WTC11 (cell line): ENCODE results near the gene SHTN1. TPM values are rescaled to one million over a fixed set of nuclear protein-coding genes. Genes with fewer than 3 reads are reported as not detected.

Experiments used
- ATAC-seq: fragments of 200-7000 bp; cut with Tn5 transposase; 2 replicates; pipeline ENCODE4 v1.10.0; 2021; ENCODE audit warnings: mild to moderate bottlenecking, moderate library complexity
- CTCF ChIA-PET: fragments of 300-600 bp; sonication (Branson Sonifier 250); formaldehyde crosslinking; loops from one replicate; lab custom pipeline; 2021; ENCODE audit warnings: antibody characterized with exemption; lab: Charles Lee
- POLR2A ChIA-PET: fragments of 350-600 bp; sonication (Branson Sonifier 250); formaldehyde crosslinking; loops from one replicate; lab custom pipeline; 2021; ENCODE audit warnings: antibody characterized with exemption; lab: Charles Lee
- DNase-seq: peaks from one replicate; pipeline ENCODE4 v3.0.0; 2021; ENCODE audit warnings: low spot score
- H3K27ac Mint-ChIP-seq: 2 replicates; pipeline ENCODE4 v1.8.0; 2021; ENCODE audit warnings: mixed read lengths
- H3K27me3 Mint-ChIP-seq: 2 replicates; pipeline ENCODE4 v1.8.0; 2021; ENCODE audit warnings: low read depth, mild to moderate bottlenecking, moderate library complexity, mixed read lengths
- H3K36me3 Mint-ChIP-seq: 2 replicates; pipeline ENCODE4 v1.8.0; 2021; ENCODE audit warnings: mixed read lengths
- H3K4me1 Mint-ChIP-seq: 2 replicates; pipeline ENCODE4 v1.8.0; 2022; ENCODE audit warnings: mixed read lengths
- H3K4me3 Mint-ChIP-seq: 2 replicates; pipeline ENCODE4 v1.8.0; 2021; ENCODE audit warnings: mild to moderate bottlenecking, moderate library complexity, mixed read lengths
- H3K9me3 Mint-ChIP-seq: 2 replicates; pipeline ENCODE4 v1.8.0; 2021; ENCODE audit warnings: mixed read lengths
- AFF4 ChIP-seq: sonication (generic); formaldehyde crosslinking; IDR thresholded peaks from 2 replicates; pipeline ENCODE4 v1.8.1; 2023; ENCODE audit warnings: mild to moderate bottlenecking, missing genetic modification reagents, borderline replicate concordance
- ARID4B ChIP-seq: sonication (generic); formaldehyde crosslinking; IDR thresholded peaks from 2 replicates; pipeline ENCODE4 v1.8.0; 2023; ENCODE audit warnings: missing genetic modification reagents, mild to moderate bottlenecking, borderline replicate concordance
- EMX1 ChIP-seq: fragments of 250-450 bp; sonication (Bioruptor Pico); IDR thresholded peaks from 2 replicates; pipeline ENCODE4 v1.8.0; 2021; ENCODE audit warnings: mild to moderate bottlenecking
- FOXJ3 ChIP-seq: sonication (generic); formaldehyde crosslinking; IDR thresholded peaks from 2 replicates; pipeline ENCODE4 v1.9.0; 2021; ENCODE audit warnings: missing genetic modification reagents, mild to moderate bottlenecking, borderline replicate concordance
- FOXP4 ChIP-seq: sonication (generic); formaldehyde crosslinking; IDR thresholded peaks from 2 replicates; pipeline ENCODE4 v1.8.0; 2022; ENCODE audit warnings: mild to moderate bottlenecking, missing genetic modification reagents
- HMGXB4 ChIP-seq: sonication (generic); formaldehyde crosslinking; IDR thresholded peaks from 2 replicates; pipeline ENCODE4 v1.8.1; 2023; ENCODE audit warnings: mild to moderate bottlenecking, moderate library complexity, missing genetic modification reagents
- MYBL2 ChIP-seq: sonication (generic); formaldehyde crosslinking; IDR thresholded peaks from 2 replicates; pipeline ENCODE4 v1.8.1; 2023; ENCODE audit warnings: mild to moderate bottlenecking, moderate library complexity, missing genetic modification reagents
- NFYB ChIP-seq: sonication (generic); formaldehyde crosslinking; conservative IDR thresholded peaks from 2 replicates; pipeline ENCODE4 v1.8.0; 2022; ENCODE audit warnings: low read depth, missing genetic modification reagents
- SOX15 ChIP-seq: fragments of 250-450 bp; sonication (Bioruptor Pico); IDR thresholded peaks from 2 replicates; pipeline ENCODE4 v1.9.0; 2021; ENCODE audit warnings: mild to moderate bottlenecking
- SP1 ChIP-seq: sonication (generic); formaldehyde crosslinking; conservative IDR thresholded peaks from 2 replicates; pipeline ENCODE4 v1.8.1; 2022; ENCODE audit warnings: missing genetic modification reagents
- ZBTB43 ChIP-seq: sonication (generic); formaldehyde crosslinking; IDR thresholded peaks from 2 replicates; pipeline ENCODE4 v1.8.1; 2023; ENCODE audit warnings: mild to moderate bottlenecking, missing genetic modification reagents
- ZNF121 ChIP-seq: sonication (generic); formaldehyde crosslinking; IDR thresholded peaks from 2 replicates; pipeline ENCODE4 v1.8.0; 2023; ENCODE audit warnings: missing genetic modification reagents
- ZNF416 ChIP-seq: fragments of 250-450 bp; sonication (Bioruptor Pico); IDR thresholded peaks from 2 replicates; pipeline ENCODE4 v1.9.0; 2021; ENCODE audit warnings: mild to moderate bottlenecking, inconsistent platforms
- ZNF512 ChIP-seq: sonication (generic); formaldehyde crosslinking; IDR thresholded peaks from 2 replicates; pipeline ENCODE4 v1.8.1; 2022; ENCODE audit warnings: missing genetic modification reagents, borderline replicate concordance
- total RNA-seq: library from RNA; stranded (reverse); gene quantifications from 3 replicates; pipeline ENCODE4 v1.2.3, GENCODE V29; 2021

The SHTN1 gene
- total RNA-seq, 1 experiment from 2014 or later: 11.0 TPM

- Mint-ChIP-seq H3K36me3 (no peaks in the 10 kb centered on the region), H3K9me3 (no peaks in the 10 kb centered on the region), H3K4me3 (no peak overlapping the region), H3K27ac (no peak overlapping the region), H3K27me3 (no peaks in the 10 kb centered on the region), H3K4me1 (peaks cover 8% of the 10 kb centered on the region)
- TF ChIP-seq ZNF416 (CRISPR knock-in tag) (no peak), FOXP4 (no peak)
- POLR2A ChIA-PET: no interaction called here
- CTCF ChIA-PET: no interaction called here
- DNase-seq: no peak
- no peak for ATAC-seq
Observed at GRCh38 chr10:116952729-116953128, 52.3 kb downstream of the SHTN1 start.

- no peak for TF ChIP-seq ZBTB43 (CRISPR knock-in tag)
- TF ChIP-seq HMGXB4 (CRISPR knock-in tag): no peak
- no peak for TF ChIP-seq EMX1 (CRISPR knock-in tag)
- no peak for TF ChIP-seq ZNF121 (CRISPR knock-in tag)
- no peak for TF ChIP-seq FOXJ3 (CRISPR knock-in tag)
- TF ChIP-seq, all 79 proteins: peak for 0
- Mint-ChIP-seq H3K4me3 (no peak overlapping the region), H3K27me3 (no peaks in the 10 kb centered on the region), H3K4me1 (peaks cover 19% of the 10 kb centered on the region), H3K27ac (no peak overlapping the region), H3K36me3 (peaks cover 3% of the 10 kb centered on the region; the same call in 1 of the 2 replicates), H3K9me3 (0 out of 2 replicates have a peak, but pooled peaks cover 2% of the 10 kb centered on the region)
- DNase-seq: no peak
- ChIA-PET POLR2A (no interaction called here), CTCF (interaction anchor here (1.9 kb wide), 1 partner anchor 226 kb away, joined by 7 read pairs; no protein-coding TSS in a partner anchor)
- no peak for ATAC-seq
Observed at GRCh38 chr10:116948530-116948870, 56.5 kb downstream of the SHTN1 start.

GRCh38 chr10:116947841-116948529 lies 57.0 kb downstream of the SHTN1 start:
- Mint-ChIP-seq H3K27ac (peak overlapping the region; percentile 75), H3K27me3 (no peaks in the 10 kb centered on the region), H3K4me3 (no peak overlapping the region), H3K9me3 (0 out of 2 replicates have a peak, but pooled peaks cover 2% of the 10 kb centered on the region), H3K36me3 (peaks cover 3% of the 10 kb centered on the region; the same call in 1 of the 2 replicates), H3K4me1 (peaks cover 19% of the 10 kb centered on the region)
- ChIA-PET POLR2A (no interaction called here), CTCF (interaction anchor here (1.4 to 1.9 kb wide), 2 partner anchors 9 to 227 kb away, joined by 4 to 7 read pairs; no protein-coding TSS in a partner anchor)
- no peak for DNase-seq
- peak; percentile 59 for ATAC-seq
- TF ChIP-seq SP1 (no peak), SOX15 (CRISPR knock-in tag) (no peak), AFF4 (CRISPR knock-in tag) (no peak), ZNF512 (CRISPR knock-in tag) (no peak), ARID4B (CRISPR knock-in tag) (no peak), MYBL2 (no peak), NFYB (CRISPR knock-in tag) (no peak)
